Neutrophil (primary cell): ENCODE measurements around the gene HIVEP1.

Experiments used
- H3K27ac ChIP-seq: fragments of 200-600 bp; sonication (generic); 2 replicates; pipeline ENCODE4 v1.5.1; 2016; ENCODE audit warnings: mild to moderate bottlenecking, moderate library complexity
- H3K27me3 ChIP-seq: fragments of 200-600 bp; sonication (generic); 2 replicates; pipeline ENCODE4 v1.6.0; 2016; ENCODE audit warnings: mild to moderate bottlenecking
- H3K36me3 ChIP-seq: fragments of 200-600 bp; sonication (generic); 2 replicates; pipeline ENCODE4 v1.5.1; 2017
- H3K4me1 ChIP-seq, 2 experiments: fragments of 200-600 bp in 1 of 2; sonication (generic) in 1 of 2; 1 replicate in 1 of 2; 2 replicates in 1 of 2; pipeline versions ENCODE4 v1.5.1 to v1.6.1; 2013 to 2016; ENCODE audit warnings: low read depth in 1 of 2, low read length in 1 of 2, mild to moderate bottlenecking in 1 of 2, moderate library complexity in 1 of 2; ENCODE audit not compliant: control insufficient read depth in 1 of 2, insufficient read depth in 1 of 2
- H3K4me3 ChIP-seq, 2 experiments: fragments of 200-600 bp in 1 of 2; sonication (generic) in 1 of 2; 1 replicate in 1 of 2; 2 replicates in 1 of 2; pipeline ENCODE4 v1.5.1; 2013 to 2016; ENCODE audit warnings: low read depth in 1 of 2, low read length in 1 of 2, mild to moderate bottlenecking in 1 of 2, moderate library complexity in 1 of 2
- H3K9me3 ChIP-seq: fragments of 200-600 bp; sonication (generic); 2 replicates; pipeline ENCODE4 v1.5.1; 2016
- TF ChIP-seq, protein P1 (sequence below): fragments of 200-600 bp; sonication (generic); IDR thresholded peaks from 2 replicates; pipeline ENCODE4 v1.5.1; 2016; ENCODE audit warnings: antibody characterized with exemption

The HIVEP1 gene

DNA sequence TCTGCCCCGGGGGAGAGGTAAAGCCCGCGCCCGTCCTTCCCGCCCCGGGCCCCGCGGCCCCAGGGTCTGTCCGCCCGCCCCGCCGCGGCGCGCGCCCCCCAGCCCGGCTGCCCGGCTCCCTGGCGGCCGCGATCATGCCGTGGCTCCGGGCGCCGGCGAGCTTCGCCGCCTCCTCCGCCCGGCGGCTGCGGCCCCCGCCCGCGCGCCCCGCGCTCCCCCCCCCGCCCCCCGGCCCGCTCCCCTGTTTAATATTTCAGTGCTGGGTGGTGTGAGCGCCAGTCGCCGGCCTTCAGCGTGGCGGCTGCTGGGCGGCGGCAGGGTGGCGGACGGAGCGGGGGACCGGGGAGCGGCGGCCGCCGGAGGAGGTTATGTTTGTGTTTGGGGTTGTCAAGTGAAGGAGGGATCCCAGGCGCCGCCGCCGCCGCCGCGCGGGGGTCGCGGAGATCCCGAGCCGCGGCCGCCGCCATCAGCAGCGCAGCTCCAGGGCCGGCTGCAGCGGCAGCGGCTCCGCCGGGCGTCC is at the start of gene HIVEP1:
TSS of gene HIVEP1 (plus strand) at position 275 of the 520 bp plus-strand sequence. CDS start 3,317 bp downstream, outside the sequence.
- H3K9me3 ChIP-seq: no peaks in the 10 kb centered on the region

DNA sequence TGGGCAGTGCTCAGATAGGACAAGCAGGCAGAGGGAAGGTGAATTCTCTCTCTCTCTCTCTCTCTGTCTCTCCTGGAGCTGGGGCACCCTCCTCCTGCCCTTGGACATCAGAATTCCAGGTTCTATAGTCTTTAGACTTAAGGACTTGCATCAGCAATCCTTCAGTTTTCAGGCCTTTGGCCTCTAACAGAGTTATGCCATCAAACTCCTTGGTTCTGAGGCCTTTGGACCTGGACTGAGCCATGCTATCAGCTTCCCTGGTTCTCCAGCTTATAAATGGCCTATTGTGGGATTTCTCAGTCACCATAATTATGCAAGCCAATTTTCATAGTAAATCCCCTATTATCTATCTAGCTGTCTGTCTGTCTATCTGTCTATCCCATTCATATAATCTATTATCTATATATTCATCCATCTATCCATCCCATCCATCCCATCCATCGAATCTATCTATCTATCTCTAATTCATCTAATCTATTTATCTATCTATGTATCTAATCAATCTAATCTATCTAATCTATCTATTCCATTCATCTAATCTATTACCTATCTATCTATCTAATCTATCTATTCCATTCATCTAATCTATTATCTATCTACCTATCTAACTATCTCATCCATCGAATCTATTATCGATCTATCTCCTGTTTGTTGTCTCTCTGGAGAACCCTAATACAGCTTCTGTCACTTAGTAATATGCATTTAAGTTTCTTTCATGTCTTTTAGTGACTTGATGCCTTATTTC is 48.2 kb upstream of the HIVEP1 start:
- TF ChIP-seq, protein P1, sequence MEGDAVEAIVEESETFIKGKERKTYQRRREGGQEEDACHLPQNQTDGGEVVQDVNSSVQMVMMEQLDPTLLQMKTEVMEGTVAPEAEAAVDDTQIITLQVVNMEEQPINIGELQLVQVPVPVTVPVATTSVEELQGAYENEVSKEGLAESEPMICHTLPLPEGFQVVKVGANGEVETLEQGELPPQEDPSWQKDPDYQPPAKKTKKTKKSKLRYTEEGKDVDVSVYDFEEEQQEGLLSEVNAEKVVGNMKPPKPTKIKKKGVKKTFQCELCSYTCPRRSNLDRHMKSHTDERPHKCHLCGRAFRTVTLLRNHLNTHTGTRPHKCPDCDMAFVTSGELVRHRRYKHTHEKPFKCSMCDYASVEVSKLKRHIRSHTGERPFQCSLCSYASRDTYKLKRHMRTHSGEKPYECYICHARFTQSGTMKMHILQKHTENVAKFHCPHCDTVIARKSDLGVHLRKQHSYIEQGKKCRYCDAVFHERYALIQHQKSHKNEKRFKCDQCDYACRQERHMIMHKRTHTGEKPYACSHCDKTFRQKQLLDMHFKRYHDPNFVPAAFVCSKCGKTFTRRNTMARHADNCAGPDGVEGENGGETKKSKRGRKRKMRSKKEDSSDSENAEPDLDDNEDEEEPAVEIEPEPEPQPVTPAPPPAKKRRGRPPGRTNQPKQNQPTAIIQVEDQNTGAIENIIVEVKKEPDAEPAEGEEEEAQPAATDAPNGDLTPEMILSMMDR: no peak
- Histone ChIP-seq H3K27me3 (no peaks in the 10 kb centered on the region), H3K9me3 (no peaks in the 10 kb centered on the region), H3K36me3 (no peaks in the 10 kb centered on the region), H3K27ac (no peak overlapping the region), H3K4me3 (no peak overlapping the region), H3K4me1 (no peaks in the 10 kb centered on the region)

More for the DNA sequence above, at the start of gene HIVEP1:
- Histone ChIP-seq H3K27ac (peak within 1 kb of the TSS; percentile 98), H3K27me3 (no peaks in the 10 kb centered on the region), H3K4me3 (peak within 1 kb of the TSS; percentile 82 to 94), H3K4me1 (peaks cover 30 to 32% of the 10 kb centered on the region in 2 experiments), H3K36me3 (peaks cover 15% of the 10 kb centered on the region)
- TF ChIP-seq, protein P1: no peak

DNA sequence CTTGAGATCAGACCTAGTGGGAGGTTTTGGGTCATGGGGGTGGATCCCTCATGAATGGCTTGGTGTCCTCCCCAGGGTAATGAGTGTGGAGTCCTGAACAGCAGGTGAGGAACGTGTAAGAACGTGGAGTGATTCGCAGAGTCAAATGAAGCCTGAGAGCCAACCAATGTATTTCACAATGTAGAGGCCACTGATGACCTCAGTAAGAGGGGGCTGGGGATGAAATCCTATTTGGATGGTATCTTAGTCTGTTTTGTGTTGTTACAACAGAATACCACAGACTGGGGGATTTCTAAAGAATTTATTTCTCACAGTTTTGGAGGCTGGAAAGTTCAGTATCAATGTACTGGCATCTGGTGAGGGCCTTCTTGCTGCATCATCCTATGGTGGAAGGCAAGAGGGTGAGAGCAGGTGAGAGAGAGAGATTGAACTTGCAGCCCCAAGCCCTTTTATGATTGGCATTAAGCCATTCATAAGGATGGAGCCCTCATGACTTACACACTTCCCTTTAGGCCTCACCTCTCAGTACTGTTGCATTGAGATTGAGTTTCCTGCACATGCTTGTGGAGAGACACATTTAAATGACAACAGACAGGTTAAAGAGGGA is 47.3 kb upstream of the HIVEP1 start:
- no peak overlapping the region for H3K4me3 ChIP-seq
- no peaks in the 10 kb centered on the region for H3K36me3 ChIP-seq
- TF ChIP-seq, protein P1: no peak
- H3K27me3 ChIP-seq: no peaks in the 10 kb centered on the region
- no peak overlapping the region for H3K27ac ChIP-seq
- H3K9me3 ChIP-seq: no peaks in the 10 kb centered on the region
- H3K4me1 ChIP-seq: no peaks in the 10 kb centered on the region

DNA sequence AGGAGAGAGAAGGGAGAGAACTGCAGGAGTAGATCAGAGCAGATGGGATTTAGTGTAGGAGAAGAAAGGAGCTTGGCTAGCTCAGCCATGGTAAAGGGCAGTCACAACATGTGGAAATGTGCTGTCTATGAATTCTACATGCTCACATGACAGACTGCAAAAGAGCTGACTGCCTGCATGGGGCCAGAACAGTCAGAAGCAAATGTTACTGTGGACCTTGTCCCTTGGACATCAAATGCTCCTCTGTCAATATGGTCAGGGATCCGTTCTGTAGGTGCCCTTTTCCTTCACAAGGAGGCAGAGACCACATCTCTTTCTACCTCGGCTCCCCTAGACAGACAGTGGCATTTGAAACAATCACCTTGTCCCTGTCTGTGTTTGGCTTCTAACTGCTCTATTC is 46.6 kb upstream of the HIVEP1 start:
- Histone ChIP-seq H3K27ac (no peak overlapping the region), H3K4me1 (no peaks in the 10 kb centered on the region), H3K9me3 (no peaks in the 10 kb centered on the region), H3K27me3 (no peaks in the 10 kb centered on the region), H3K4me3 (no peak overlapping the region), H3K36me3 (no peaks in the 10 kb centered on the region)
- TF ChIP-seq, protein P1: no peak

DNA sequence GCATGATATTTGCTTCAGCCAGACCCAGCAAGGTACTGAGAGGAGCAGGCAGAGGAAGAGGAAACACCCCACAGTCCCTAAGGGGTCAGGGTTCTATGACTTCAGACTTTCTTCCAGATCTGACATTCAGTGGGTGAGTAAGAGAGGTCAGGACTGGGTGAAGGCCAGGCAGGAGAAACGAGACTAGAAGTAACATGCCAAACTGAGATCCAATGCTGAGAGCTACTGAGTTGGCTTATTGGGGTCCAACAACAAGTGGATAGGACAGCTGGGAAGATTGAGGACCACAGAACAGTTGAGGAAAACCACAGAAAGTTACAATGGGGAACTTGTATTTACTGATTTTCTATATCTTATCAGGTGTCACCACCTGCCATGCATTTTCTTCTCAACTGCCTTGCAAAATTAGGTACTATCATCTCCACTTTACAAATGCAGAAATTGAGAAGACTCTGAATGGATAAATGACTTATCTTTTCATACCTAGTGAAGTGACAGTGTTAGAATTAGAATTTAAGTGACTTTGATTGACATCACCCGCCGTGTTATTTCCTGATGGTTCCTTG is 43.8 kb upstream of the HIVEP1 start:
- no peaks in the 10 kb centered on the region for H3K4me1 ChIP-seq
- no peak overlapping the region for H3K27ac ChIP-seq
- H3K4me3 ChIP-seq: no peak overlapping the region
- no peaks in the 10 kb centered on the region for H3K27me3 ChIP-seq
- TF ChIP-seq, protein P1: no peak
- no peaks in the 10 kb centered on the region for H3K9me3 ChIP-seq
- H3K36me3 ChIP-seq: no peaks in the 10 kb centered on the region
